Embryonic facial prominence (tissue), 1 donor: ENCODE results near the gene SEMA3A.
"Not testable (repeated sequence)": the region's sequence is repeated elsewhere in the genome, so short reads cannot be mapped to it uniquely, and the experiment has no call there.

Source experiments
- DNase-seq: peaks from one replicate; pipeline ENCODE4 v3.0.0-alpha.2; 2016; ENCODE audit errors: extremely low spot score

The SEMA3A gene

DNA sequence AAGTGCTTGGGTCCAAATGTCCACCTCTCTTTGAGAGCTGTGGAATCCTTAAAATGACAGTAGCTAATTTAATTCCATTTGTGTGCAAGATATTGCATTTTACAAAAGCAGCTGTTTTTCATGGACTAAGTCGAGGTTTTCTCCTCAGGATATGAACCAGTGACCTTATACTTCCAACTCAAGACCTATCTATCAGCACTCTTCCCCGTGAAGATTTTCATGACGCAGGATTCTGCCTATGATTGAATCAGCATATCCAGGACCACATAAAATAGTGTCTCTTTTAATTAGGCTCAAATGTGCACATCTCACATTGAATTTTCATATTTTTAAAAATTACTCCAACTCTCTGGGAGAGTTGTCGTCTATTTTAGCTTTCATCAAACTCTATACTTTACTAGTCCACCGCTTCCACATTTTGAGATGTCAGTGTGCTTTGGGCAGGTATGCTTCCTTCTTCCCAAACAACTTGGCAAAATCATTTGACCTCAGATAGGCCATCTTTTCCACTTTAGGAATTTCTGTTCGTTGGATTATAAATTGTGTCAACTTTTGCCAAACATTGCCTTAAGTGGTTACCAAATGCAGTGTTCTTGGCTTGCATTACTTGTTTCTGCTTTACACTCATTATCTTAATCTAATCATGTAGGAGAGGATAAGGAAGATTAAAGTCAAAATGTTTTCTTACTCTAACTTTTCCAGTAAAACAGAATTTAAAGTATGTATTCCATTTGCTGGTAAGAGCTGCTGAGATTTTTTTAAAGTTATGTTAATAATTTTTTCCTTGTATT, 39.4 kb downstream of the SEMA3A start:
- no peak for DNase-seq

DNA sequence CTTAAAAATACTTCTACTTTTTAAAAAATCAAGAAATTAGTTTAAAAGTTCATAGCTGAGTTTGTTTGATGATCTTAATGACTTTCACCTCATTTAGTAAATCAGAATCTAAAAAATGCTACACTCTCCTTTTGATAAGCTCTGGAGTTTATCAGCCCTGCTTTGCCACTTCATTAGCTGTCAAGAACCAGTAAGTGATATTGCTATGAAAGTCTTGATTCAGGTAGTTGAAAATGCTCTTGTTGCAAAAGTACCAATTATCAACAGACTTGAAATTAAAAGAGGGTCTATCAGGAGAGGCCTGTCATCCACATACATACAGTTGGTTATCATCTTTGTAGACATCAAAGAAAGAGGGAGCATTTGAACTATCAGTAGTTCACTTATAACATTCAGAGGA, 41.6 kb downstream of the SEMA3A start:
- no peak for DNase-seq

GRCh38 chr7:84150370-84150769, 44.2 kb downstream of the SEMA3A start:
- not testable (repeated sequence) for DNase-seq

DNA sequence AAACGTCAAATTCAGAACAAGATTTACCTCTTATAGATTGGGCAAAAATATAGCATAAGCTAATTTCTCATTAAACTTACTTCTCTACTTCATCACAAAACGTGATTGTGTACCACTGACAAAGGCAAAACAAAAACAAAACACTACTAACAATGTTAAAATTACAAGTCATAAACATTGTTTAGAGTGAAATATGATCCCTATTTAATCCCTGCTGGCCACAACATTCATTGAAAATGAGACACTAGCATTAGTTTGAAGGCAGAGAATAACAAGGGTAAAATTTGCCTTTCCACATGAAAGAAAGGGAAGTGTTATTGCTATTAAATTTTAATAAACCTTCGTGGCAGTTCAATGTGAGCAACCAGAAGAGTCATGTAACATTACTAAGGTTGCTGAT, 45.0 kb downstream of the SEMA3A start:
- no peak for DNase-seq

- no peak for DNase-seq
These were observed 48.7 kb downstream of the SEMA3A start for GRCh38 chr7:84145892-84146291.

GRCh38 chr7:84144935-84145334, 49.7 kb downstream of the SEMA3A start:
- DNase-seq = no peak

GRCh38 chr7:84144480-84144879, 50.1 kb downstream of the SEMA3A start:
- no peak for DNase-seq

DNA sequence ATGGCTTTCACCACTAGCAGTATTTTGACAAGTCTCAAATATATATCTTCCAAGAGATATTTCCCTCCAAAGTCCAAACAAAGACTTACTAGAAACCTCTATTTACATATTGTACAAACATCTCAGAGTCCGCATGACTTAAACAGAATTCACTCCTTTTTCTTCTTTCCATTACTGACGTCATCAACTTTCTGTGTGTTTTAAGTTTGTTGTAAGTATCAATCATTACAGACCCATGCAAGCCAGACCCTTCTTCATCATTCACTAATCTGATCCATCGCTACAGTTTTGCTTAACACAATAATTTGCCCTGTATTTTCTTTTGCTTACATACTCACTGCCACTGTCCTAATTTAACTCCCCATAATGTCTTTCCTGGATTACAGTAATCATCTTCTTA, 51.9 kb downstream of the SEMA3A start:
- no peak for DNase-seq

- DNase-seq = no peak
These were observed 54.4 kb downstream of the SEMA3A start for GRCh38 chr7:84139986-84140729.

GRCh38 chr7:84138411-84138810, 56.2 kb downstream of the SEMA3A start:
- no peak for DNase-seq

DNA sequence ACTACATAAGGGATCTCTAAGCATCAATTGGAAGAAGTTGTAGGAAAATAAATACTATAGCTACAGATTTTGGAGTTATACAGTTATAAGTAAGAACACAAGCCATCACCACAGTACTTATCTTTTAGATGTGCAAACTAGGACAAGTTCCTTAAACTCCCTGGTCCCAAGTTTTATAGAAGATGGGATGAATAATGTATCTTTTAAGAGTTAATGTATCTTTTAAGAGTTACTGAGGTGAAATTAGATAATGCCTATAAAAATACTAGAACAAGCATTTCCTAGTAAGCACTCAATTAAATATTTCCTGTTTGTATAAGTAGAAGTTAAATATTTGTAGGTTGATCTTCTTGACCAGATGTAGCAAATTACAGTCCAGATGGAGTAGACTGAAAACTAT, 56.8 kb downstream of the SEMA3A start:
- DNase-seq = no peak

DNA sequence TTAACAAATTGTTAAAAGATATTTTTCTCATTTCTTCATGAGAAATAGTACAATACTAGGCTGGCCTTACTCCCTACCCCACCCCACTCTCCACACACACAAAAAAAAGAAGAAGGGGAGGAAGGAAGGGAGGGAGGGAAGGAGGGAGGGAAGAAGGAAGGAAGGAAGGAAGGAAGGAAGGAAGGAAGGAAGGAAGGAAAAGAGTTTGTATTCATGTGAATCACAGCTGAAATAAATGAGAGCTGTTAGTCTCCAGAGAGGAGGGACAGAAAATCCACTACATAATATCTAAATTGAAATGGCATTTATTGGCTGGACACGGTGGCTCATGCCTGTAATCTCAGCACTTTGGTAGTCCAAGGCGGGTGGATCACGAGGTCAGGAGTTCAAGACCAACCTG, 57.8 kb downstream of the SEMA3A start:
- DNase-seq = no peak

DNA sequence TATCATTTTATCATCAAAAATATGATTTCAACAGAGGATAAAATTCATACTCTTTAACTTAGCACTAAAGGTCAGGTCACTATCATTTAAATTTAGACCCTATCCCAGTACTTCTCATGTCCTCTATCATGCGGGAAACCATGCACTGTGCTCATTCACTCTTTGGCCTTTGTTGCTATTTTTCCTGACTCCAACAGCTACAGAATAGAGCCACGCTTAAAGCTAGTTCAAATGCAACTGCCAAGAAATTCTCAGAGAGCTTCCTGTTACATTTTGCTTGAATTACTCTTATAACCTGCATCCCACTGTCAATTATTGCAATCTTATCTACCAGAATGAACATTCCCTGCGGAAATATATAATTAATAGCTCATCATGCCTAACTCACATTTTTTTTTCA, 58.3 kb downstream of the SEMA3A start:
- DNase-seq = no peak

DNA sequence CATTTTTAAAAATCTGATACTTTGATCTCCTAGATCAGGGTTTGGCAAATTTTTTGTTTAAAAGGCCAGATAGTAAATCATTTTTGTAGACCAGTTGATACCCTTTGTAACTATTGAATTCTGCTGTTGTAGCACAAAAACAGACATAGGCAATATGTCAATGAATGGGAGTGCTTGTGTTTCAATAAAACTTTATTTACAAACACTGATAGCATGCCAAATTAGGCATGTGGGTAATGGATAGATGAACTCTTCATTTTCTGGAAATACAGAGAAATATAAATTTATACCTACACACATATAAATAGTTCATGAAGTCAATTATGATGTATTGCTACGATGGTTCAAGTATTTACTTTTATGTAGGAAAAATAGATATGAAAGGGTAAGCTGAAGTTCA, 60.4 kb downstream of the SEMA3A start:
- no peak for DNase-seq

- no peak for DNase-seq
These were observed 68.9 kb downstream of the SEMA3A start for GRCh38 chr7:84125654-84126053.

DNA sequence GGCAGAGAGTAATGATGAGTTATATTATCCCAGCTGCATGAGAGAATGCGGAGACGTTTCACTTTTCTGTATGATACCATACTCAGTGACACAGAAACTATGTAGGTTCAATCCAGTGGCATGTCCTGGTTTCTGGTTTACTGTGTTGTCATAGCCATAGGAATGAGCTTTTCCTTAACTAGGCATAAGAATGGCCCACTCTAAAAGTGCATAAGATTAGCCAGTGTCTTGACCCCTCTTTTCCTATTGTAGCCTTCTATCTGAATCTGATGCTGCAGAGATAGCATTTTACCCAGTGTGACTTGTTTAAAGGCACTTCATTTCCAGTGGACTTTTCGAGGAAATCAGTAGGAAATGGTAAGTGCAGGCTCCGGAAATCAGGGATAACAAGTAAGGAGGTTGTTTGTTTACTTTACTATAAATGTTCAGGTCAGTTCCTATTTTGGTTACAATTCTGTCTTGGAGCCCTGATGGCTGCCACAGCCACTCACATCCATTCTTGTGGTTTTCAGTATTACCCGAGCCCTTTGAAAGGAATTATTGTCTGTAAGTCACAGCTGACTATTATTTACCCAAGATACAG, 70.5 kb downstream of the SEMA3A start:
- DNase-seq = no peak

- DNase-seq = no peak
These were observed 71.8 kb downstream of the SEMA3A start for GRCh38 chr7:84122582-84123360.

- DNase-seq = no peak
These were observed 77.3 kb downstream of the SEMA3A start for GRCh38 chr7:84117304-84117703.

GRCh38 chr7:84113906-84114850, 80.4 kb downstream of the SEMA3A start:
- DNase-seq = no peak

GRCh38 chr7:84113286-84113685, 81.3 kb downstream of the SEMA3A start:
- DNase-seq = no peak

DNA sequence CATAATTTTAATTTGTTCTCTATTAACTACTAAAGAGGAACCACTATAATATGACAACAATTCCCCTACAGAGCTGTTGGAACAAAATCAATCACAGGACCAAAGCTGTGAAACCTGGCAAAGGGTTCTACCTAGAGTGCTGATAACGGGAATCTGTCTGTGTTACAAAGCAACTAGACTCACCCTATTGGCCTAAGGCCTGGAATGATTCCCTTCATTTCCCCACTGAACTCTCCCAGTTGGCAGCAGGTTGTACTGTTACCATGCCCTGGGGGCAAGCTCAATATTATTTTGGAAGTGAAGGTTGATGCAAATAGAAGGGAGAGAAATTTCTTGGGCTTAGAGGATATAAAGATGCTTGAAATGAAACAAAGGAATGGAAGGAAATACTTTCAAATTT, 81.8 kb downstream of the SEMA3A start:
- no peak for DNase-seq
